22Rv1 (cell line): ENCODE measurements around the gene HBM.

ENCODE experiments used
- H3K27ac ChIP-seq: fragments of 450-650 bp; 2 replicates; pipeline ENCODE4 v1.5.1; 2017
- ZFX ChIP-seq: fragments of 450-650 bp; IDR thresholded peaks from 2 replicates; pipeline ENCODE4 v1.6.1; 2017; ENCODE audit warnings: antibody characterized with exemption, borderline replicate concordance
- TF ChIP-seq, protein P1 (sequence below): fragments of 450-650 bp; IDR thresholded peaks from 2 replicates; pipeline ENCODE4 v1.5.1; 2017; ENCODE audit warnings: mild to moderate bottlenecking

The HBM gene

DNA sequence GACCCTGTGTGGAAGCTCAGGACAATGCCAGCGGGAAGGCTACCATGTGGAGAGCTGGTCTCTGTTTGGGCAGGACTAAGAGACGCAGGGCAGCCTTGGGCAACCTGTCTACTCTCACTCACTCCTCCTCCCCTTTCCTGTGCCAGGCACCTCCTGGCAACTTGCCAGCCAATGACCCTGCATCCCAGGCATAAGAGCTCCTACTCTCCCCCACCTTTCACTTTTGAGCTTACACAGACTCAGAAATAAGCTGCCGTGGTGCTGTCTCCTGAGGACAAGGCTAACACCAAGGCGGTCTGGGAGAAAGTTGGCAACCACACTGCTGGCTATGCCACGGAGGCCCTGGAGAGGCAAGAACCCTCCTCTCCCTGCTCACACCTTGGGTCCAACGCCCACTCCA, 2.6 kb downstream of the HBM start:
- TF ChIP-seq ZFX = no peak
- TF ChIP-seq, protein P1, sequence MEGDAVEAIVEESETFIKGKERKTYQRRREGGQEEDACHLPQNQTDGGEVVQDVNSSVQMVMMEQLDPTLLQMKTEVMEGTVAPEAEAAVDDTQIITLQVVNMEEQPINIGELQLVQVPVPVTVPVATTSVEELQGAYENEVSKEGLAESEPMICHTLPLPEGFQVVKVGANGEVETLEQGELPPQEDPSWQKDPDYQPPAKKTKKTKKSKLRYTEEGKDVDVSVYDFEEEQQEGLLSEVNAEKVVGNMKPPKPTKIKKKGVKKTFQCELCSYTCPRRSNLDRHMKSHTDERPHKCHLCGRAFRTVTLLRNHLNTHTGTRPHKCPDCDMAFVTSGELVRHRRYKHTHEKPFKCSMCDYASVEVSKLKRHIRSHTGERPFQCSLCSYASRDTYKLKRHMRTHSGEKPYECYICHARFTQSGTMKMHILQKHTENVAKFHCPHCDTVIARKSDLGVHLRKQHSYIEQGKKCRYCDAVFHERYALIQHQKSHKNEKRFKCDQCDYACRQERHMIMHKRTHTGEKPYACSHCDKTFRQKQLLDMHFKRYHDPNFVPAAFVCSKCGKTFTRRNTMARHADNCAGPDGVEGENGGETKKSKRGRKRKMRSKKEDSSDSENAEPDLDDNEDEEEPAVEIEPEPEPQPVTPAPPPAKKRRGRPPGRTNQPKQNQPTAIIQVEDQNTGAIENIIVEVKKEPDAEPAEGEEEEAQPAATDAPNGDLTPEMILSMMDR = no peak

DNA sequence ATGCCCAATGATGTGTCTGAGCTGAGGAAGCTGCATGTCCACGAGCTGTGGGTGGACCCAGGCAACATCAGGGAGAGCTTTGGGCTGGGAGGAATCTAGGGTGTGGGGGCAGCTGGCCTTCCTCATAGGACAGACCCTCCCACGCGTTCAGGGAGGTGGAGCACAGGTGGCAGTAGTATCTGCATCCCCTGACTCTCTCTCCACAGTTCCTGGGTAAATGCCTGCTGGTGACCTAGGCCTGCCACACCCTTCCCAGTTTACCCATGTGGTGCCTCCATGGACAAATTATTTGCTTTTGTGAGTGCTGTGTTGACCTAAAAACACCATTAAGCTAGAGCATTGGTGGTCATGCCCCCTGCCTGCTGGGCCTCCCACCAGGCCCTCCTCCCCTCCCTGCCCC, 3.2 kb downstream of the HBM start:
- H3K27ac ChIP-seq = peak overlapping the region; percentile 55
- no peak for TF ChIP-seq ZFX
- TF ChIP-seq, protein P1 = no peak

More for the DNA sequence above, 2.6 kb downstream of the HBM start:
- peak overlapping the region; percentile 55 for H3K27ac ChIP-seq

DNA sequence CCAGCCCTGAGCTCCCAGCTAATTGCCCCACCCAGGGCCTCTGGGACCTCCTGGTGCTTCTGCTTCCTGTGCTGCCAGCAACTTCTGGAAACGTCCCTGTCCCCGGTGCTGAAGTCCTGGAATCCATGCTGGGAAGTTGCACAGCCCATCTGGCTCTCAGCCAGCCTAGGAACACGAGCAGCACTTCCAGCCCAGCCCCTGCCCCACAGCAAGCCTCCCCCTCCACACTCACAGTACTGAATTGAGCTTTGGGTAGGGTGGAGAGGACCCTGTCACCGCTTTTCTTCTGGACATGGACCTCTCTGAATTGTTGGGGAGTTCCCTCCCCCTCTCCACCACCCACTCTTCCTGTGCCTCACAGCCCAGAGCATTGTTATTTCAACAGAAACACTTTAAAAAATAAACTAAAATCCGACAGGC, 4.3 kb downstream of the HBM start:
- H3K27ac ChIP-seq = peak overlapping the region; percentile 55

DNA sequence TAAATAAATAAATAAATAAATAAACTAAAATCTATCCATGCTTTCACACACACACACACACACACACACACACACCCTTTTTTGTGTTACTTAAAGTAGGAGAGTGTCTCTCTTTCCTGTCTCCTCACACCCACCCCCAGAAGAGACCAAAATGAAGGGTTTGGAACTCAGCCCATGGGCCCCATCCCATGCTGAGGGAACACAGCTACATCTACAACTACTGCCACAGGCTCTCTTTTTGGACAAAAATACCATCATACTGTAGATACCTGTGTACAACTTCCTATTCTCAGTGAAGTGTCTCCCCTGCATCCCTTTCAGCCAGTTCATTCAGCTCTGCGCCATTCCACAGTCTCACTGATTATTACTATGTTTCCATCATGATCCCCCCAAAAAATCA, 5.0 kb downstream of the HBM start:
- H3K27ac ChIP-seq = no peak overlapping the region
- no peak for TF ChIP-seq ZFX
- TF ChIP-seq, protein P1 = no peak

DNA sequence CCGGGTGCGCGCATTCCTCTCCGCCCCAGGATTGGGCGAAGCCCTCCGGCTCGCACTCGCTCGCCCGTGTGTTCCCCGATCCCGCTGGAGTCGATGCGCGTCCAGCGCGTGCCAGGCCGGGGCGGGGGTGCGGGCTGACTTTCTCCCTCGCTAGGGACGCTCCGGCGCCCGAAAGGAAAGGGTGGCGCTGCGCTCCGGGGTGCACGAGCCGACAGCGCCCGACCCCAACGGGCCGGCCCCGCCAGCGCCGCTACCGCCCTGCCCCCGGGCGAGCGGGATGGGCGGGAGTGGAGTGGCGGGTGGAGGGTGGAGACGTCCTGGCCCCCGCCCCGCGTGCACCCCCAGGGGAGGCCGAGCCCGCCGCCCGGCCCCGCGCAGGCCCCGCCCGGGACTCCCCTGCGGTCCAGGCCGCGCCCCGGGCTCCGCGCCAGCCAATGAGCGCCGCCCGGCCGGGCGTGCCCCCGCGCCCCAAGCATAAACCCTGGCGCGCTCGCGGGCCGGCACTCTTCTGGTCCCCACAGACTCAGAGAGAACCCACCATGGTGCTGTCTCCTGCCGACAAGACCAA, 6.7 kb downstream of the HBM start, which contains the start of gene HBA2:
TSS of gene HBA2 (plus strand) at position 503 of the 568 bp plus-strand sequence. CDS start at position 540, 37 bp downstream.
- H3K27ac ChIP-seq = peak within 1 kb of the TSS; percentile 65

DNA sequence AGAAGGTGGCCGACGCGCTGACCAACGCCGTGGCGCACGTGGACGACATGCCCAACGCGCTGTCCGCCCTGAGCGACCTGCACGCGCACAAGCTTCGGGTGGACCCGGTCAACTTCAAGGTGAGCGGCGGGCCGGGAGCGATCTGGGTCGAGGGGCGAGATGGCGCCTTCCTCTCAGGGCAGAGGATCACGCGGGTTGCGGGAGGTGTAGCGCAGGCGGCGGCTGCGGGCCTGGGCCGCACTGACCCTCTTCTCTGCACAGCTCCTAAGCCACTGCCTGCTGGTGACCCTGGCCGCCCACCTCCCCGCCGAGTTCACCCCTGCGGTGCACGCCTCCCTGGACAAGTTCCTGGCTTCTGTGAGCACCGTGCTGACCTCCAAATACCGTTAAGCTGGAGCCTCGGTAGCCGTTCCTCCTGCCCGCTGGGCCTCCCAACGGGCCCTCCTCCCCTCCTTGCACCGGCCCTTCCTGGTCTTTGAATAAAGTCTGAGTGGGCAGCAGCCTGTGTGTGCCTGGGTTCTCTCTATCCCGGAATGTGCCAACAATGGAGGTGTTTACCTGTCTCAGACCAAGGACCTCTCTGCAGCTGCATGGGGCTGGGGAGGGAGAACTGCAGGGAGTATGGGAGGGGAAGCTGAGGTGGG, 7.6 kb downstream of the HBM start:
- H3K27ac ChIP-seq = peak overlapping the region; percentile 65

DNA sequence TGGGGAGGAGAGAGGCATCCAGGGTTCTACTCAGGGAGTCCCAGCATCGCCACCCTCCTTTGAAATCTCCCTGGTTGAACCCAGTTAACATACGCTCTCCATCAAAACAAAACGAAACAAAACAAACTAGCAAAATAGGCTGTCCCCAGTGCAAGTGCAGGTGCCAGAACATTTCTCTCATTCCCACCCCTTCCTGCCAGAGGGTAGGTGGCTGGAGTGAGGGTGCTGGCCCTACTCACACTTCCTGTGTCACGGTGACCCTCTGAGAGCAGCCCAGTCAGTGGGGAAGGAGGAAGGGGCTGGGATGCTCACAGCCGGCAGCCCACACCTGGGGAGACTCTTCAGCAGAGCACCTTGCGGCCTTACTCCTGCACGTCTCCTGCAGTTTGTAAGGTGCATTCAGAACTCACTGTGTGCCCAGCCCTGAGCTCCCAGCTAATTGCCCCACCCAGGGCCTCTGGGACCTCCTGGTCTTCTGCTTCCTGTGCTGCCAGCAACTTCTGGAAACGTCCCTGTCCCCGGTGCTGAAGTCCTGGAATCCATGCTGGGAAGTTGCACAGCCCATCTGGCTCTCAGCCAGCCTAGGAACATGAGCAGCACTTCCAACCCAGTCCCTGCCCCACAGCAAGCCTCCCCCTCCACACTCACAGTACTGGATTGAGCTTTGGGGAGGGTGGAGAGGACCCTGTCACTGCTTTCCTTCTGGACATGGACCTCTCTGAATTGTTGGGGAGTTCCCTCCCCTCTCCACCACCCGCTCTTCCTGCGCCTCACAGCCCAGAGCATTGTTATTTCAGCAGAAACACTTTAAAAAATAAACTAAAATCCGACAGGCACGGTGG, 8.4 kb downstream of the HBM start:
- peak overlapping the region; percentile 70 for H3K27ac ChIP-seq

DNA sequence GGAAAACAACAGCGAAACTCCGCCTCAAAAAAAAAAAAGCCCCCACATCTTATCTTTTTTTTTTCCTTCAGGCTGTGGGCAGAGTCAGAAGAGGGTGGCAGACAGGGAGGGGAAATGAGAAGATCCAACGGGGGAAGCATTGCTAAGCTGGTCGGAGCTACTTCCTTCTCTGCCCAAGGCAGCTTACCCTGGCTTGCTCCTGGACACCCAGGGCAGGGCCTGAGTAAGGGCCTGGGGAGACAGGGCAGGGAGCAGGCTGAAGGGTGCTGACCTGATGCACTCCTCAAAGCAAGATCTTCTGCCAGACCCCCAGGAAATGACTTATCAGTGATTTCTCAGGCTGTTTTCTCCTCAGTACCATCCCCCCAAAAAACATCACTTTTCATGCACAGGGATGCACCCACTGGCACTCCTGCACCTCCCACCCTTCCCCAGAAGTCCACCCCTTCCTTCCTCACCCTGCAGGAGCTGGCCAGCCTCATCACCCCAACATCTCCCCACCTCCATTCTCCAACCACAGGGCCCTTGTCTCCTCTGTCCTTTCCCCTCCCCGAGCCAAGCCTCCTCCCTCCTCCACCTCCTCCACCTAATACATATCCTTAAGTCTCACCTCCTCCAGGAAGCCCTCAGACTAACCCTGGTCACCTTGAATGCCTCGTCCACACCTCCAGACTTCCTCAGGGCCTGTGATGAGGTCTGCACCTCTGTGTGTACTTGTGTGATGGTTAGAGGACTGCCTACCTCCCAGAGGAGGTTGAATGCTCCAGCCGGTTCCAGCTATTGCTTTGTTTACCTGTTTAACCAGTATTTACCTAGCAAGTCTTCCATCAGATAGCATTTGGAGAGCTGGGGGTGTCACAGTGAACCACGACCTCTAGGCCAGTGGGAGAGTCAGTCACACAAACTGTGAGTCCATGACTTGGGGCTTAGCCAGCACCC, 9.5 kb downstream of the HBM start:
- TF ChIP-seq, protein P1 = no peak
- no peak for TF ChIP-seq ZFX

DNA sequence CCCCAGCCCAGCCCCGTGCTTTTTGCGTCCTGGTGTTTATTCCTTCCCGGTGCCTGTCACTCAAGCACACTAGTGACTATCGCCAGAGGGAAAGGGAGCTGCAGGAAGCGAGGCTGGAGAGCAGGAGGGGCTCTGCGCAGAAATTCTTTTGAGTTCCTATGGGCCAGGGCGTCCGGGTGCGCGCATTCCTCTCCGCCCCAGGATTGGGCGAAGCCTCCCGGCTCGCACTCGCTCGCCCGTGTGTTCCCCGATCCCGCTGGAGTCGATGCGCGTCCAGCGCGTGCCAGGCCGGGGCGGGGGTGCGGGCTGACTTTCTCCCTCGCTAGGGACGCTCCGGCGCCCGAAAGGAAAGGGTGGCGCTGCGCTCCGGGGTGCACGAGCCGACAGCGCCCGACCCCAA, 10.2 kb downstream of the HBM start:
- peak overlapping the region; percentile 70 for H3K27ac ChIP-seq

More for the DNA sequence above, 9.5 kb downstream of the HBM start:
- H3K27ac ChIP-seq = peak overlapping the region; percentile 70

DNA sequence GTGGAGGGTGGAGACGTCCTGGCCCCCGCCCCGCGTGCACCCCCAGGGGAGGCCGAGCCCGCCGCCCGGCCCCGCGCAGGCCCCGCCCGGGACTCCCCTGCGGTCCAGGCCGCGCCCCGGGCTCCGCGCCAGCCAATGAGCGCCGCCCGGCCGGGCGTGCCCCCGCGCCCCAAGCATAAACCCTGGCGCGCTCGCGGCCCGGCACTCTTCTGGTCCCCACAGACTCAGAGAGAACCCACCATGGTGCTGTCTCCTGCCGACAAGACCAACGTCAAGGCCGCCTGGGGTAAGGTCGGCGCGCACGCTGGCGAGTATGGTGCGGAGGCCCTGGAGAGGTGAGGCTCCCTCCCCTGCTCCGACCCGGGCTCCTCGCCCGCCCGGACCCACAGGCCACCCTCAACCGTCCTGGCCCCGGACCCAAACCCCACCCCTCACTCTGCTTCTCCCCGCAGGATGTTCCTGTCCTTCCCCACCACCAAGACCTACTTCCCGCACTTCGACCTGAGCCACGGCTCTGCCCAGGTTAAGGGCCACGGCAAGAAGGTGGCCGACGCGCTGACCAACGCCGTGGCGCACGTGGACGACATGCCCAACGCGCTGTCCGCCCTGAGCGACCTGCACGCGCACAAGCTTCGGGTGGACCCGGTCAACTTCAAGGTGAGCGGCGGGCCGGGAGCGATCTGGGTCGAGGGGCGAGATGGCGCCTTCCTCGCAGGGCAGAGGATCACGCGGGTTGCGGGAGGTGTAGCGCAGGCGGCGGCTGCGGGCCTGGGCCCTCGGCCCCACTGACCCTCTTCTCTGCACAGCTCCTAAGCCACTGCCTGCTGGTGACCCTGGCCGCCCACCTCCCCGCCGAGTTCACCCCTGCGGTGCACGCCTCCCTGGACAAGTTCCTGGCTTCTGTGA, 11.0 kb downstream of the HBM start, which contains the start of gene HBA1:
TSS of gene HBA1 (plus strand) at position 204 of the 906 bp plus-strand sequence. CDS start at position 241, 37 bp downstream.
- H3K27ac ChIP-seq = peak within 1 kb of the TSS; percentile 70
